Upper lobe of left lung (tissue), 4 donors: ENCODE measurements around the gene SMTNL1.

Experiments used
- CTCF ChIP-seq, 6 experiments: fragments of 450-650 bp in 4 of 6; fragments of 200-600 bp in 2 of 6; sonication (generic) in 2 of 6; IDR thresholded peaks; one replicate each; pipeline ENCODE4 v1.5.1; 2016 to 2019; ENCODE audit warnings: antibody characterized with exemption in 6 of 6
- EP300 ChIP-seq, 4 donors: sonication (generic); formaldehyde crosslinking; IDR thresholded peaks; one replicate each; pipeline ENCODE4 v1.5.1; 2017; ENCODE audit warnings: antibody characterized with exemption in 4 of 4, control low read depth in 2 of 4

DNA sequence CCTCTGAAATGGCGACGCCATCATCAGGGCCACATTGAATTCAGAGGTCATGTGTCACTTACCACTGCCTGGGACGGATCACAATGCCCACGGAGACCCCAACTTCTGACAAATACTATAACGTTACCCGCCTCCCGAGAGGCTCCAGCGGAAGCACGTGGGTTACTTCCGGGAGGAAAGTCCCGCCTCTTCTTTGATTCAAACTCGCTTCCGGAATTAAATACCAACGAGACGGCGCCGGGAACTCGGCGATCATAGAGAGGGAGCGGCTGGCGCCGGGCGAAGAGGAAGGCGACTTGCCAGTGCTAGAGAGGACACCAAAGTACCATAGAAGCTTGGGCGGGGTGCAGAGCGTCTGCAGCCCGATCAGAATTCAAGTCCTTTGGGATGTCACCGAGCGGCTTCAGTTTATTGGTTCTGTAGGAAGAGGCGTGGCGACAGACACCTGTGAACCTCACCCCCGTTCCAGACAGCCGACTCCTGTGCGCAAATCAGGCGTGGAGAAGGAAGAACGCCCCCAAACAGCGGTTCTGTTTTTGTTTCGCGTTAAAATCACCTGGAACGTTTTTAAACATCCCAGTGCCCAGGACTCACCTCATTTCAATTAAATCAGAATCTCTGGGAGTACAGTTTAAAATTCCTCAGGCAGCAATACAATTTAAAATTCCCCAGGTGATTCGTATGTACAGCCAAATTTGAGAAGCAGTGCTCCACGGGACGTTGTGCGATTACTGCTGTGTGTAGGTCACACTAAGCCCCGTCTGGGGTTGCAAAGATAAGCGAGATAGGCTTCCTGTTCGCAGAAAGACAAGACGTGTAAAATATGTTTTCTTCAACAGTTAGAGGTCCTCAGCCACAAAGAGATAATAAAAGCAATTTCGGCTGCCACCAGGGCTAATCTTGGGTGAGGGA lies 6.5 kb upstream of the SMTNL1 start, which contains the start of gene TIMM10:
- TF ChIP-seq CTCF (IDR thresholded peaks at IDR 0.05) (no peak), EP300 (IDR thresholded peaks at IDR 0.05) (peak in 1 of 4 donors; percentile 51)
